ENCODE measurements around the gene ZNF749.

GRCh38 chr19:57434386-57435061 is 601 bp upstream of the ZNF749 start:
- no peak for TF ChIP-seq TAF1 (IDR thresholded peaks at IDR 0.05; ENCODE audit: borderline replicate concordance, insufficient read depth, low read length)
- TF ChIP-seq POLR2AphosphoS5 (IDR thresholded peaks at IDR 0.05; ENCODE audit: low read depth, low read length) = no peak
- no peak for TF ChIP-seq SIN3A (IDR thresholded peaks at IDR 0.05; ENCODE audit: borderline replicate concordance, insufficient read depth, low read length)
- no peak for TF ChIP-seq REST (IDR thresholded peaks at IDR 0.05; ENCODE audit: insufficient read depth in 1 of 2, low read depth in 2 of 2, low read length in 2 of 2)
- no peak for TF ChIP-seq FOXP2 (optimal IDR thresholded peaks at IDR 0.05; ENCODE audit: borderline replicate concordance, extremely low read depth, extremely low read length, insufficient read depth)
